Osteoblast (primary cell): Measurements from ENCODE around the gene PLP2. TPM values are rescaled to one million over a fixed set of nuclear protein-coding genes. Genes with fewer than 3 reads are reported as not detected.

Experiments used
- DNase-seq: peaks from one replicate; pipeline ENCODE4 v3.0.0; 2011; ENCODE audit warnings: low spot score, mixed read lengths; ENCODE audit not compliant: insufficient read length; ENCODE audit errors: missing footprints
- H2AFZ ChIP-seq: 2 replicates; pipeline ENCODE4 v1.6.0; 2011; ENCODE audit warnings: mild to moderate bottlenecking, low read length
- H3K27ac ChIP-seq: 2 replicates; pipeline ENCODE4 v1.5.1; 2011; ENCODE audit warnings: mild to moderate bottlenecking, low read depth, low read length, moderate library complexity
- H3K27me3 ChIP-seq: 2 replicates; pipeline ENCODE4 v1.6.0; 2012; ENCODE audit warnings: mild to moderate bottlenecking, control low read depth, inconsistent platforms, low read length, moderate library complexity; ENCODE audit not compliant: insufficient read depth
- H3K36me3 ChIP-seq: 2 replicates; pipeline ENCODE4 v1.5.1; 2011; ENCODE audit warnings: mild to moderate bottlenecking, low read length, control low read depth, moderate library complexity; ENCODE audit not compliant: insufficient read depth
- H3K4me1 ChIP-seq: 2 replicates; pipeline ENCODE4 v1.5.1; 2011; ENCODE audit warnings: mild to moderate bottlenecking, low read length, control low read depth, moderate library complexity; ENCODE audit not compliant: insufficient read depth
- H3K4me2 ChIP-seq: 2 replicates; pipeline ENCODE4 v1.6.0; 2011; ENCODE audit warnings: mild to moderate bottlenecking, low read length; ENCODE audit not compliant: insufficient read depth
- H3K4me3 ChIP-seq: fragments of 200-600 bp; sonication (generic); 3 replicates; pipeline ENCODE4 v1.5.1; 2012; ENCODE audit warnings: mild to moderate bottlenecking, low read length, inconsistent platforms; ENCODE audit not compliant: insufficient read depth
- H3K79me2 ChIP-seq: 2 replicates; pipeline ENCODE4 v1.6.0; 2012; ENCODE audit warnings: mild to moderate bottlenecking, low read length, control low read depth, inconsistent platforms; ENCODE audit not compliant: insufficient read depth
- H3K9me3 ChIP-seq: 2 replicates; pipeline ENCODE4 v1.5.1; 2011; ENCODE audit warnings: low read depth, low read length, control low read depth
- H4K20me1 ChIP-seq: 2 replicates; pipeline ENCODE4 v1.6.0; 2012; ENCODE audit warnings: mild to moderate bottlenecking, low read length, control low read depth; ENCODE audit not compliant: insufficient read depth
- total RNA-seq: library from RNA; depleted of rRNA; stranded (reverse); fragments of >200 nt; gene quantifications from 2 replicates; pipeline ENCODE4 v1.2.3, GENCODE V29; 2012
- TF ChIP-seq, protein P1 (sequence below): IDR thresholded peaks from 2 replicates; pipeline ENCODE4 v1.5.1; 2011; ENCODE audit warnings: mild to moderate bottlenecking, low read depth, low read length, moderate library complexity; ENCODE audit errors: extremely low read depth

The PLP2 gene
- total RNA-seq, 1 donor, result 21.0 TPM

DNA sequence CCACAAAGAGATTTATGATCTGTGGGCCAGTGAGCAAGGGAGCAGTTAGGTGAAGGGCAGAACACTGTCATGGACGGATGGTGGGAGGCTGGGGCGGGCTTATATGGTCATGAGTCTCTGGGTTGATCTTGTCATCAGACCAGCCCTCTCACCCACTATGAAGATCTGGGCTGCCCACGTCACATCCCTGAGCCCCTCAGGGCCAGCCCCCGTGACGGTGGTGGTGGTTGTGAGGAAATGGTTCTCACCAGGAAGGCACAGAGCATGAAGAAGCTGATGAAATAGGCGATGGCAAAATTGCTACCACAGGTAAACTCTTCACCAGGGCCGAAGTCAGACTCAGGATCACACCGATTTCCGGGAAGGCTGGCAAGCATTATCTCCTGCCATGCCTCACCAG is 39.4 kb downstream of the PLP2 start:
- Histone ChIP-seq H3K9me3 (no peaks in the 10 kb centered on the region), H3K4me1 (no peaks in the 10 kb centered on the region), H3K27ac (no peak overlapping the region), H3K4me2 (no peak overlapping the region), H3K79me2 (no peaks in the 10 kb centered on the region), H4K20me1 (no peaks in the 10 kb centered on the region), H3K4me3 (no peak overlapping the region), H2AFZ (no peak overlapping the region), H3K36me3 (no peaks in the 10 kb centered on the region), H3K27me3 (no peaks in the 10 kb centered on the region)
- DNase-seq, result no peak
- TF ChIP-seq, protein P1, sequence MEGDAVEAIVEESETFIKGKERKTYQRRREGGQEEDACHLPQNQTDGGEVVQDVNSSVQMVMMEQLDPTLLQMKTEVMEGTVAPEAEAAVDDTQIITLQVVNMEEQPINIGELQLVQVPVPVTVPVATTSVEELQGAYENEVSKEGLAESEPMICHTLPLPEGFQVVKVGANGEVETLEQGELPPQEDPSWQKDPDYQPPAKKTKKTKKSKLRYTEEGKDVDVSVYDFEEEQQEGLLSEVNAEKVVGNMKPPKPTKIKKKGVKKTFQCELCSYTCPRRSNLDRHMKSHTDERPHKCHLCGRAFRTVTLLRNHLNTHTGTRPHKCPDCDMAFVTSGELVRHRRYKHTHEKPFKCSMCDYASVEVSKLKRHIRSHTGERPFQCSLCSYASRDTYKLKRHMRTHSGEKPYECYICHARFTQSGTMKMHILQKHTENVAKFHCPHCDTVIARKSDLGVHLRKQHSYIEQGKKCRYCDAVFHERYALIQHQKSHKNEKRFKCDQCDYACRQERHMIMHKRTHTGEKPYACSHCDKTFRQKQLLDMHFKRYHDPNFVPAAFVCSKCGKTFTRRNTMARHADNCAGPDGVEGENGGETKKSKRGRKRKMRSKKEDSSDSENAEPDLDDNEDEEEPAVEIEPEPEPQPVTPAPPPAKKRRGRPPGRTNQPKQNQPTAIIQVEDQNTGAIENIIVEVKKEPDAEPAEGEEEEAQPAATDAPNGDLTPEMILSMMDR, result no peak

DNA sequence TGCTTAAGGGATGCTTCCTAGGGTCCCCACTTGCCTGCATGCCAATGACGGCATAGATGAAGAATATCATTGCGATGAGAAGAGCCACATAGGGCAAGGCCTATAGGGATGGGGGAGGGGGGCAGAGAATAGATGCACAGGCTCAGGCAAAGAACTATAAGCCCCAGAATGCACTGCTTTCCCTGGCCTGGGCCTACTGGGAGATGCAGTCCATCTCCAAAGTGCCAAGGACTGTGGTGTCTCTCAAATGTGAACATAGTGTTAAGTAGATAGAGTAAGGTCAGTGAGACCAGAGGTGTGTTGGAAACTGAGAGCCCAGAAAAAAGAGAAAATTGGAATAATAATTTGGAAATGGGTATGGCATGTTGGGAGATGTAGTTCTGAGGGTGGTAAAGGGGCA is 40.5 kb downstream of the PLP2 start:
- Histone ChIP-seq H3K9me3 (no peaks in the 10 kb centered on the region), H3K4me3 (no peak overlapping the region), H3K79me2 (no peaks in the 10 kb centered on the region), H4K20me1 (no peaks in the 10 kb centered on the region), H3K36me3 (no peaks in the 10 kb centered on the region), H2AFZ (no peak overlapping the region), H3K4me2 (no peak overlapping the region), H3K27ac (no peak overlapping the region), H3K27me3 (no peaks in the 10 kb centered on the region), H3K4me1 (no peaks in the 10 kb centered on the region)
- TF ChIP-seq, protein P1, result no peak
- DNase-seq, result no peak

DNA sequence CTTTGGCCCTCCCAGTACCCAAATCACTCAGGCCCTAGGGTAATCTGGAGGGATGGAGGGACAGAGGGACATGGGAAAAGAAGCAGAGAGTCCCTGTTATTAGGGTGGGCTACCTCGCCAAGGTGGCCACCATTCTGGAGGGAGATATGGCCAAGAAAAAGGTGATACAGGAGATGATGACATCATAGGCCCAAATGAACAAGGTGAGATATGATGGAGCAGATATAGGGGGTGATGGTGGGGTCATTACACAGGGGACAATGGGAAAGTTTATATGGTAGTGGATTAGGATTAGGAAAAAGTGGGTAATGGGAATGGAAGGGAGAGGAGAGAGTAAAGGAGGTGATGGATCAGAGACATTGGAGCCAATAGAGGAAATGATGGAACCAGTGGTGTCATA is 41.2 kb downstream of the PLP2 start:
- no peak overlapping the region for H2AFZ ChIP-seq
- H3K4me2 ChIP-seq, result no peak overlapping the region
- H3K9me3 ChIP-seq, result no peaks in the 10 kb centered on the region
- H3K79me2 ChIP-seq, result no peaks in the 10 kb centered on the region
- DNase-seq, result no peak
- no peaks in the 10 kb centered on the region for H3K4me1 ChIP-seq
- H3K27ac ChIP-seq, result no peak overlapping the region
- no peak overlapping the region for H3K4me3 ChIP-seq
- no peaks in the 10 kb centered on the region for H3K36me3 ChIP-seq
- no peaks in the 10 kb centered on the region for H4K20me1 ChIP-seq
- H3K27me3 ChIP-seq, result no peaks in the 10 kb centered on the region
- TF ChIP-seq, protein P1, result no peak

DNA sequence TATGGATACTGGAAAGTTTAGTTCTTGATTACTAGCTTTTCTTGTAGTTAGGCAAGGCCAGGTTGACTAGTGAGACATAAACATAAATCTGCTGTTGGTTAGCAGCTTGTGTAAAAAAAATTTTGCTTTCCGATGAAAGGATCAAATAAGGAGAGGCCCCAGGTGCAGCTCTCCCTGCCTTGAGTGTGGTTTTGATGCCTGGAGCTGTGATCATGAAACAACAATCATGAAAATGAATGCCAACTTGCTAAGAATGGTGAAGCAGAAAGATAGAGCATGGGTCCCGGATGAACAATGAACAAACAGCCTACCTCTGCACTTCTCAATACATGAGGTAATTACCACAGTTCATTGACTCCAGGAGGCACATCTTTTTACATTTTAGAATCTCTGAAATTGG is 42.7 kb downstream of the PLP2 start:
- TF ChIP-seq, protein P1, result no peak
- H3K4me2 ChIP-seq, result no peak overlapping the region
- H3K36me3 ChIP-seq, result no peaks in the 10 kb centered on the region
- H3K27ac ChIP-seq, result no peak overlapping the region
- no peaks in the 10 kb centered on the region for H3K79me2 ChIP-seq
- no peaks in the 10 kb centered on the region for H4K20me1 ChIP-seq
- no peaks in the 10 kb centered on the region for H3K9me3 ChIP-seq
- H3K27me3 ChIP-seq, result no peaks in the 10 kb centered on the region
- DNase-seq, result no peak
- H3K4me1 ChIP-seq, result no peaks in the 10 kb centered on the region
- no peak overlapping the region for H2AFZ ChIP-seq
- H3K4me3 ChIP-seq, result no peak overlapping the region
